ENCODE results near the gene CDC45. TPM values are rescaled to one million over a fixed set of nuclear protein-coding genes. Genes with fewer than 3 reads are reported as not detected.
A peak's percentile ranks its signal among the peaks of the same experiment; 100 is the strongest.
"Not testable (repeated sequence)": the region's sequence is repeated elsewhere in the genome, so short reads cannot be mapped to it uniquely, and the experiment has no call there.

CDC45 gene
- total and polyA plus RNA-seq, 7 experiments from 2014 or later = 0.35 to 57.7 (median 0.85) TPM

- Histone ChIP-seq H3K4me1 (ENCODE audit: control insufficient read depth in 2 of 2, insufficient read depth in 2 of 2, low read length in 2 of 2) (peaks cover 7 to 8% of the 10 kb centered on the region in 2 donors), H3K27me3 (ENCODE audit: control insufficient read depth in 2 of 2, insufficient read depth in 2 of 2, low read length in 2 of 2) (no peaks in the 10 kb centered on the region), H3K27ac (ENCODE audit: low read depth, low read length) (no peak overlapping the region), H3K9me3 (ENCODE audit: control insufficient read depth in 2 of 3, low read length in 3 of 3) (no peaks in the 10 kb centered on the region), H3K4me3 (ENCODE audit: low read length) (no peak overlapping the region), H3K36me3 (ENCODE audit: control insufficient read depth in 2 of 3, insufficient read depth in 3 of 3, low read length in 3 of 3) (peaks cover 0 to 33% (median under 1%) of the 10 kb centered on the region in 3 experiments)
- intact Hi-C loops (cut with micrococcal nuclease) = no loop called here
- CTCF ChIA-PET = no interaction called here
- no peak for DNase-seq
- Mint-ChIP-seq H3K9me3 (no peaks in the 10 kb centered on the region), H3K27ac (peak overlapping the region in 4 of 9 donors; percentile 10 to 72 (median 43)), H3K27me3 (no peaks in the 10 kb centered on the region), H3K36me3 (peaks cover 0 to 12% (median 10%) of the 10 kb centered on the region in 5 donors), H3K4me3 (no peak overlapping the region), H3K4me1 (peaks cover 18 to 35% (median 31%) of the 10 kb centered on the region in 7 donors)
- no peak for ATAC-seq
- POLR2A ChIA-PET = interaction anchor here (1.1 to 1.4 kb wide), 2 partner anchors 8 to 39 kb away, joined by 3 to 4 read pairs; partner anchors contain the start of genes CDC45, MRPL40 and UFD1
Measured at GRCh38 chr22:19440411-19441195, 39.1 kb upstream of the CDC45 start.

DNA sequence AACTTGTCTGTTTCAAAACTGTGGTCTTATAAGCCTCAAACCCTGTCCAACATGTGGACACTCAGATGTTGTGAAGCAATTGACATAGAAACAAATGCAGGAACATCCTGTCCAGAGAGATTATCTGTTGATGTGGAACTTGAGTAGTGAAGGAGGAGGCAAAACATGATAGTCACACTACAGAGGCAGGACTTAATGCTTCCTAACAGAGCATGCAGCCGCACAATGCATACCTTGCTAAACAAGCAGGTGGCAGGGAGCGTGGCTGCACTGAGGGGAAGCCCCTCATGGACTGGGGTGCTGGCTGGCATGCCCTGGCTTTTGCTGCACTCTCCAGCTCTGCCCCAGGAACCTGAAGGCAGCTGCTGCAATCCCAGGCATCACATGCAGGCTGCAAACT is 37.6 kb upstream of the CDC45 start:
- ATAC-seq (no peak), DNase-seq (no peak)
- Histone ChIP-seq H3K4me3 (ENCODE audit: low read length) (no peak overlapping the region), H3K27me3 (ENCODE audit: control insufficient read depth in 2 of 2, insufficient read depth in 2 of 2, low read length in 2 of 2) (no peaks in the 10 kb centered on the region), H3K9me3 (ENCODE audit: control insufficient read depth in 2 of 3, low read length in 3 of 3) (no peaks in the 10 kb centered on the region), H3K36me3 (ENCODE audit: control insufficient read depth in 2 of 3, insufficient read depth in 3 of 3, low read length in 3 of 3) (peaks cover 0 to 24% (median 0%) of the 10 kb centered on the region in 3 experiments), H3K27ac (ENCODE audit: low read depth, low read length) (no peak overlapping the region), H3K4me1 (ENCODE audit: control insufficient read depth in 2 of 2, insufficient read depth in 2 of 2, low read length in 2 of 2) (peaks cover 8 to 14% of the 10 kb centered on the region in 2 donors)
- Mint-ChIP-seq H3K4me3 (no peak overlapping the region), H3K4me1 (peaks cover 29 to 48% (median 44%) of the 10 kb centered on the region in 7 donors), H3K9me3 (no peaks in the 10 kb centered on the region), H3K27ac (peak overlapping the region in 1 of 9 donors; percentile 7), H3K27me3 (no peaks in the 10 kb centered on the region), H3K36me3 (peaks cover 0 to 17% (median 5%) of the 10 kb centered on the region in 5 donors)
- POLR2A ChIA-PET = no interaction called here
- CTCF ChIA-PET = no interaction called here
- intact Hi-C loops (cut with micrococcal nuclease) = no loop called here

GRCh38 chr22:19443544-19444211 is 36.0 kb upstream of the CDC45 start:
- H3K27ac ChIP-seq (ENCODE audit: low read depth, low read length) = no peak overlapping the region
- H3K4me1 ChIP-seq (ENCODE audit: control insufficient read depth in 2 of 2, insufficient read depth in 2 of 2, low read length in 2 of 2) = peaks cover 14 to 20% of the 10 kb centered on the region in 2 donors
- POLR2A ChIA-PET = interaction anchor here (0.9 to 1.4 kb wide), 3 partner anchors 9 to 29 kb away, joined by 3 to 8 read pairs (median 4); partner anchors contain the start of genes HIRA and MRPL40
- Mint-ChIP-seq H3K27ac (peak overlapping the region in 3 of 9 donors; percentile 2 to 65 (median 58)), H3K4me3 (peak overlapping the region in 1 of 10 donors; percentile 39), H3K4me1 (peaks cover 32 to 59% (median 52%) of the 10 kb centered on the region in 7 donors), H3K36me3 (peaks cover 0 to 18% (median 5%) of the 10 kb centered on the region in 5 donors), H3K9me3 (no peaks in the 10 kb centered on the region), H3K27me3 (no peaks in the 10 kb centered on the region)
- no peaks in the 10 kb centered on the region for H3K27me3 ChIP-seq (ENCODE audit: control insufficient read depth in 2 of 2, insufficient read depth in 2 of 2, low read length in 2 of 2)
- peaks cover 0 to 24% (median 0%) of the 10 kb centered on the region in 3 experiments for H3K36me3 ChIP-seq (ENCODE audit: control insufficient read depth in 2 of 3, insufficient read depth in 3 of 3, low read length in 3 of 3)
- no peaks in the 10 kb centered on the region for H3K9me3 ChIP-seq (ENCODE audit: control insufficient read depth in 2 of 3, low read length in 3 of 3)
- intact Hi-C loops (cut with micrococcal nuclease) = no loop called here
- no peak overlapping the region for H3K4me3 ChIP-seq (ENCODE audit: low read length)
- ATAC-seq (no peak), DNase-seq (no peak)
- CTCF ChIA-PET = interaction anchor here (1.0 kb wide), 1 partner anchor 10 kb away, joined by 10 read pairs; no protein-coding TSS in a partner anchor

- intact Hi-C loops (cut with micrococcal nuclease) = loop anchor here in 1 of 2 donors (5.0 kb wide), 1 partner anchor 323 kb away; the partner anchor contains the start of gene DGCR2
- Mint-ChIP-seq H3K4me3 (peak overlapping the region in 8 of 10 donors; percentile 19 to 46 (median 34)), H3K4me1 (peaks cover 28 to 64% (median 55%) of the 10 kb centered on the region in 7 donors), H3K36me3 (peaks cover 0 to 16% (median 5%) of the 10 kb centered on the region in 5 donors), H3K27ac (peak overlapping the region in 8 of 9 donors; percentile 13 to 77 (median 51))
- ChIA-PET POLR2A (interaction anchor here (1.0 to 1.6 kb wide), 6 partner anchors 10 to 184 kb away, joined by 3 to 10 read pairs (median 4); partner anchors contain the start of genes CDC45, HIRA and MRPL40), CTCF (interaction anchor here (0.6 to 1.1 kb wide), 3 partner anchors 10 to 1355 kb away, joined by 3 to 4 read pairs (median 3); partner anchors contain the start of gene CDC45)
- not testable (repeated sequence) for H3K27me3 ChIP-seq (ENCODE audit: control insufficient read depth in 2 of 2, insufficient read depth in 2 of 2, low read length in 2 of 2); H3K9me3 ChIP-seq (ENCODE audit: control insufficient read depth in 2 of 3, low read length in 3 of 3); H3K9me3 Mint-ChIP-seq; DNase-seq; H3K27me3 Mint-ChIP-seq; ATAC-seq; H3K4me3 ChIP-seq (ENCODE audit: low read length)
- Histone ChIP-seq H3K36me3 (ENCODE audit: control insufficient read depth in 2 of 3, insufficient read depth in 3 of 3, low read length in 3 of 3) (peaks cover 0 to 22% (median 0%) of the 10 kb centered on the region in 3 experiments), H3K4me1 (ENCODE audit: control insufficient read depth in 2 of 2, insufficient read depth in 2 of 2, low read length in 2 of 2) (peaks cover 18 to 26% of the 10 kb centered on the region in 2 donors), H3K27ac (ENCODE audit: low read depth, low read length) (peak overlapping the region; percentile 81)
Measured at GRCh38 chr22:19445279-19445982, 34.3 kb upstream of the CDC45 start.

DNA sequence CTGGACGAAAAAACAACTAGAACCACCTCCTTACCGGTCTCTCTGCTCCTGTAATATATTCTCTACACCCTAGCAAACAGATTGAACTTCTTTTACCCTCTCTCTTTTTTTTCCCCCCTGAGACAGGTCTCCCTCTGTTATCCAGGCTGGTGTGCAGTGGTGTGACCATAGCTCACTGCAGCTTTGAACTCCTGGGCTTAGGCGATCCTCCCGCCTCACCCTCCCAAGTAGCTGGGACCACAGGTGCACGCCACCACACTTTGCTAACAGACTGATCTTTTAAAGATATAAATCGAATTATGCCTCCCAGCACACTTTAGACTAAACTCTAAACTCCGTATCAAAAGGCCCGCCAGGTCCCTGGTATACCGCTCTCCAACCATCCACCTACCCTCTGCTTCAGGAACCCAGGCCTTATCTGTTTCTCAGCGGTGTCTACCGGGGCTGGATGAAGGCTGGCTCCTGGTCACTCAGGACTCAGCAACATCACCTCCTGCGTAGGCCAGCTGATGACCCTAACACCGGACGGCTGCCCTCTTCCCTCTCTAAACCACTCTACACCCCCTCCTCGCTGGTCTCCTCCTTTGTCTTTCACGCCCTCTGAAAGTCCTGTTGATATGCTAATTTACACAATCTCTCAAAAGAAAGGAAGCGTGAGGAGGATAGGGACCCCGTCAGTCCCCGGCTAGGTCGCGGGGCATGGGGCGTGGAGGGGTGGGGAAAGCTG is 33.0 kb upstream of the CDC45 start:
- Mint-ChIP-seq H3K27me3 (no peaks in the 10 kb centered on the region), H3K9me3 (no peaks in the 10 kb centered on the region), H3K4me3 (peak overlapping the region; percentile 84 to 99 (median 92)), H3K4me1 (peaks cover 24 to 64% (median 53%) of the 10 kb centered on the region in 7 donors), H3K27ac (peak overlapping the region; percentile 84 to 97 (median 94)), H3K36me3 (peaks cover 2 to 18% (median 5%) of the 10 kb centered on the region in 5 donors)
- DNase-seq (peak in 3 of 9 donors; percentile 6 to 13 (median 12)), ATAC-seq (no peak)
- peaks cover 0 to 24% (median 0%) of the 10 kb centered on the region in 3 experiments for H3K36me3 ChIP-seq (ENCODE audit: control insufficient read depth in 2 of 3, insufficient read depth in 3 of 3, low read length in 3 of 3)
- peaks cover 18 to 26% of the 10 kb centered on the region in 2 donors for H3K4me1 ChIP-seq (ENCODE audit: control insufficient read depth in 2 of 2, insufficient read depth in 2 of 2, low read length in 2 of 2)
- intact Hi-C loops (cut with micrococcal nuclease) = loop anchor here (1.0 to 5.0 kb wide), 9 partner anchors 14 to 324 kb away; partner anchors contain the start of genes DGCR2 (in 2 of the 2), MRPL40 (in 2 of the 2) and ESS2 (in 1 of the 2)
- H3K27me3 ChIP-seq (ENCODE audit: control insufficient read depth in 2 of 2, insufficient read depth in 2 of 2, low read length in 2 of 2) = no peaks in the 10 kb centered on the region
- H3K9me3 ChIP-seq (ENCODE audit: control insufficient read depth in 2 of 3, low read length in 3 of 3) = no peaks in the 10 kb centered on the region
- peak overlapping the region; percentile 65 for H3K4me3 ChIP-seq (ENCODE audit: low read length)
- CTCF ChIA-PET = no interaction called here
- POLR2A ChIA-PET = interaction anchor here (0.6 to 3.3 kb wide), 13 partner anchors 9 to 331 kb away, joined by 3 to 41 read pairs (median 4); partner anchors contain the start of genes CDC45, HIRA, MRPL40 and UFD1
- H3K27ac ChIP-seq (ENCODE audit: low read depth, low read length) = peak overlapping the region; percentile 81
